GM19023 (cell line): ENCODE results near the gene GSC2.

Experiments
- ATAC-seq: cut with Tn5 transposase; IDR thresholded peaks from one replicate; pipeline ENCODE4 v1.9.1; 2021; ENCODE audit warnings: mild to moderate bottlenecking, moderate library complexity; ENCODE audit not compliant: unreplicated experiment

GSC2 gene

GRCh38 chr22:19121631-19122142 lies 28.4 kb downstream of the GSC2 start:
- peak; percentile 24 for ATAC-seq

DNA sequence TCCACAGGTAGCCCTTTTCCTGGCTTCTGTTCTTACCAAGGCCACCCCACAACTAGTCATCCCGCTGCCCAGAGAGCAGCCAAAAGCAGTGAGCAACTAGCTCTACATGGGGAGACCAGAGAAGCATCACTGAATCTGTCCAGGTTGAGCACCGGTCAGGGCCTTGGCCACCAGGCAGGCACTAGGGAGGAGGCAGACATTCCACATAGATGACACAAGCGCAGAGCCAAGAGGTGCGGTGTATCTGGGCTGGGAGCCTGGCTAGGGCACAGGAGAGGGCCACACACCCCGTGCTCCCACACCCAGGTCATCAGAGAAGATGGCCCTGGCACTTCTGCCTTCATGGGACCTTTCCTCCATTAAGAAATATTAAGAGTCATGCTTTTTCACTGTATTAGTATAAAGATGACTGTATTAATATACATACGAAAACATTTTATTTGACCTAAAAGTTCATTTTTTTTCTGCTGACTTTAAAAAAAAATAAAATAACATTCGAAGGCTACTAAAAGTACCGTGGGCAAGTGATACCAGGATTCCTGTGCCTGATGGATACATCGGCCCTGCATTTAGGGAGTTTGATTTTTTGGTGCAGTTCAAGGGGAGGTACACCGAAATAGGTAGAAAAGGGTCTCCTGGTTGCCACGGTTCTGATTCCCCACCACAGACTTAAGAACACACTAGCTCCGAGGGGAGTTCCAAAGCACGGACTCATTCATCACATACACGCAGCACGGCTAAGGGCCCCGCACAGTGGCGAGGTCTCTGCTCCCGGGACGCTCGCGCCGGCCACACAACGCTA lies 29.1 kb downstream of the GSC2 start:
- ATAC-seq: no peak

DNA sequence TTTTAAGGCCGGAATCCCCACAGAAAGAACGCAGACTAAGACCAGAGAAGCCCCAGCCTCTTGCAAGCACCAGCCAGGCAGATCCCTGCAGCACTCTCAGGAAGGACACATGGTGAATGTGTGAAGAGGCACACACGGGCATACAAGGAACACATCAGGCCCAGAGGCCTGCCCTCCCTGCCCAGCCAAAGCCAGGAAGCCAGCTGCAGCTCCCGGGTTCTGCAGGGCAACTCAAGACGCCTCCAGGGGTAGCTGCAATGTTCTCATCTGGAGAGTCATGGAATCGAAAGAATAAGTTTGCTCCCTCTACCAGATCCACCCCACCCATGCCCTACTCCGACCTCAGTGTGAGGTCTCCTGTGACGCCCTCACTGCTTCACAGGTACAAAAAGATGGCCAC lies 30.1 kb downstream of the GSC2 start:
- ATAC-seq: no peak

DNA sequence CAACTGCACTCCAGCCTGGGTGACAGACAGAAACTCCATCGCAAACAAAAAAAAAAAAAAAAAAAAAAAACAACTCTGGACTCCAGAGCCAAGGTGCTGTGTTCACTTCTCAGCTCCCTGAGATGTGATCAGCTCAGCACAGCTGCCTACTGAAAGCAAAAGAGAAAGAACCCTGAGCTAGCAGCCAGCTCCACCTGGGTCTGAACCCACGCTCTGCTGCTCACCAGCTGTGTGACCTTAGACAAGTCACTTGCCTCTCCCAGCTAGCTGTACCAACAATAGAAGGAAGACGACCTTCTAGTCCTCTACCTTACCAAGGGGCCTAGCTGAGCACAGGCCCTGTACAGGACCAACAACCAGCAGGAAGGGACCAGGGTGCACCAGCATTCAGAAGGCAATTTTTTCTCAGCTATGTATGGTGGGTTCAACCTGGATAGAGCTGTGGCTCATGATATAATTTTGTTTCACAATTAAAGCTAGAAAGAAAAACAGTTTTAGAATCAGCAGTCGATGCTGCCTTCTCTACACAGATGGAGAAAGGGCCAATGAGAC lies 31.7 kb downstream of the GSC2 start:
- ATAC-seq: peak; percentile 35

DNA sequence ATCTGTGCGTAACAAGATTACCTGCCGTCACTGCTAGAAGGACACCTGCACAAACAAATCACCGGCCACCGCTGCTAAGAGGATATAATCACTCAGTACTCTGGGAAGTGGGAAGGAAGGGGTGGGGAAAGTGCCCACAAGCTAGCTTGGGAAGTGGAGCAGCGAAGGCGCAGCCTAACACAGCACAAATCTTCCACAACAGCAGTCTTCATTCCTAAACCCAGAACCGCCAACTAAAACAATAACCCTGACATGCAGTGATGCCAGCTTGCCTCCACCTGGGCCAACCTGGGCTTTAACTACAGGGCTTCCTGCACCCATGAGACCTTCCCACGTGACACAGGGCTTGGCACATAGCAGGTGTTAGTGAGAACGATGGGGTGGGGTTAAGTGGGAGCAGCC lies 33.0 kb downstream of the GSC2 start:
- ATAC-seq: no peak

DNA sequence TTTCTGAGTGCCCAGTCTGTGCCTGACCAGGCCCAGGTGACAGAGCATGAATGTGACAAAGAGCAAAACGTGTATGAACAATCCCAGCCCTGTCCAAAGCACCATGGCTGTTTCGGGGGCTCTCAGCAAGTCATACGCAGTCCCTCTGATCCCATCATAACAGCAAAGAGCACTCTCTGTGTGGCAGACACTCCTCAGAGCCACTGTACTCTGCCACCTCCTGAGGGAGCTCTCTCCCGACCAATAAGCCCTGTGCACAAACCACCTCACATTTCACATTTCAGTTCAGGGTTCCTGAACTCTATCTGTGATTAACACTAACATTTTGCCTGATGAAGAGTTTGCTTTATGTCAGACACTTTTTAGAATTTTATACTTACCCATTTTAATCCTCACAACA lies 34.5 kb downstream of the GSC2 start:
- ATAC-seq: no peak

- no peak for ATAC-seq
These were observed 35.0 kb downstream of the GSC2 start for GRCh38 chr22:19114984-19115552.

GRCh38 chr22:19113429-19113828 lies 36.7 kb downstream of the GSC2 start:
- no peak for ATAC-seq

DNA sequence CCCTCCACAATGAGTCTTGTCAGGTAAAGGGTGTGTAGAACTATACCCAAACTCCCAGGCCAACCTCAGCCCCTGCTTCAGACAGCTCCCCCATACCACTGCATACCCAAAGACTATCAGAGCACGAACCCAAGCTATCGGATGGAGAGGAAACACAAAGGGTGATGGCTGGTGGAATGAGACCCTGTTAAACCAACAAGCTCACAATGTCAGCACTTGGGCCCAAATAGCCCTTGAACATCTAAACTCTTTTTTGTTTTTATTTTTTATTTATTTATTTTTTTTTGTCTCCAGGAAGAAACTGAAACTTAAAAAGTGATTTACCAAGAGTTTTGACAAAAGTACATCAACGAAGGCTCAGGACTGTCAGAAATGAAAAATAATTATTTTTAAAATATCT lies 38.5 kb downstream of the GSC2 start:
- ATAC-seq: no peak

DNA sequence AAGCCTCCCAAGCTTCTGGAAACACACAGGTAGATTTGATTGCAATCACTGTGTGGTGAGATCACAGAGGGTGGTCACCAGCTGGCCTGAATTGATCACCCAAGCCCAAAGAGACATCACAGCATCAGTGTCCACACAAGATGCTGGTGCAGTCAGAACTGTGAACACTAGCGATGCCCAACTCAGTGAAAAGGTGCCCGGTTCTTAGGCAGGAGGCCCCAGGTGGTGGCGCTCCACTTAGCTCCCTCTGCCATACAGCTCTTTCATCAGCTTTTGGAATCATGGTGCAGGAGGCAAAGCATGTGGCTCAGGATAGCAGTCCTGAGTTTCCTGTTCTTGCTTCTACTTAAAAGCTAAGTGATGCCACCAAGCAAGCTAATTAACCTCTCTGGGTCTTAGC lies 39.0 kb downstream of the GSC2 start:
- no peak for ATAC-seq

DNA sequence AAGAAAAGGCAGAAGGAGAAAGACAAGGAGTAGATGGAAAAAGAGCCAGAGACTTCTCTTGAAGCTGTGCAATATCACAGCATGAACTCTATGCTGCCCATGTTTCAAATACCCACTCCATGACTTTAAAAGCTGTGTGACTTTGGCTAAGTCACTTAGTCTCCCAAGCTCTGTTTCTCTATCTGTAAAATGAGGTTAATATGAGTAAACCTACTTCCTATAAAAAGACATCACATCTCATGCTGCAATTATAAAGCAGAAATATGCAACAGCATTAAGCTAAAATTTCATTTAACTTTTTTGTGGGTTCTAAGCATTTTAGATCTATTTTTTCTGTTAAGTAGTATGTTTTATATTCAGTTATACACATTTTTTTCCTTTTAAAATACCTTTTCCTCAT lies 39.4 kb downstream of the GSC2 start:
- no peak for ATAC-seq

DNA sequence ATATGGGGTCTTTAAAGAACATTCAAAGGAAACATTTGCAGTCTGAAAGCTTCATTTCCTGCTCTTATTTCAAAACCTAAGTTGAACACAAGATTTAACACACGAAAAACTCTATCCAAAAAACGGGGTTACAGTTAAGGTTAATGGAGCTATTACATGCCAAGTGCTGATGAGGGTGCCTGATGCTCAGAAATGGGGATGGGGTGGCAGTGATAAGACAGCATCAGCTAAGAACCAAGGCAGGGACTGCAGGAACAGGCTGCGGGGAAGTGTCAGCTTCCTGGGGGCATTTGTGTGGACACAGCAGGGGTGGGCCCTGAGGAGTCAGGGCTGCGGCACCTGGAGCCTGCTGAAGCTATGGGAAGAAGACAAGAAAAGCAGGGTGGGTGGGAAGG lies 40.0 kb downstream of the GSC2 start:
- no peak for ATAC-seq

- ATAC-seq: peak; percentile 79
These were observed 40.7 kb downstream of the GSC2 start for GRCh38 chr22:19109198-19110063.

- no peak for ATAC-seq
These were observed 41.3 kb downstream of the GSC2 start for GRCh38 chr22:19108807-19109197.

DNA sequence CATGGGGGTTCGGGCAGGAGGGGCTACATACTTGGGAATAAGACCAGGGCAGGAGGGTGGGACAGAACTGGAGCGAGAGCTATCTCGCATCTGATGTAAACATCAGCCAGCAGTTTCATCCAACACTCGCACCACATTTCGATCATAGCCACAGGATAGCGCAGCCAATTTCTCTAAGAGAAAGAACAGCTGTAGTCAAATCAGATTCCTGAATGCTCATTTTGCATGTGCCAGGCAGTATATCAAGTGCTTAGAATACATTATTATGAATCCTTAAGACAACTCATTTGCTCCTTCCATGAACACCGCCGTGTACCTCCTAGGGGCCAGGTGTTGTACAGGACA lies 42.4 kb downstream of the GSC2 start:
- ATAC-seq: no peak

GRCh38 chr22:19106886-19107729 lies 43.0 kb downstream of the GSC2 start:
- ATAC-seq: no peak

DNA sequence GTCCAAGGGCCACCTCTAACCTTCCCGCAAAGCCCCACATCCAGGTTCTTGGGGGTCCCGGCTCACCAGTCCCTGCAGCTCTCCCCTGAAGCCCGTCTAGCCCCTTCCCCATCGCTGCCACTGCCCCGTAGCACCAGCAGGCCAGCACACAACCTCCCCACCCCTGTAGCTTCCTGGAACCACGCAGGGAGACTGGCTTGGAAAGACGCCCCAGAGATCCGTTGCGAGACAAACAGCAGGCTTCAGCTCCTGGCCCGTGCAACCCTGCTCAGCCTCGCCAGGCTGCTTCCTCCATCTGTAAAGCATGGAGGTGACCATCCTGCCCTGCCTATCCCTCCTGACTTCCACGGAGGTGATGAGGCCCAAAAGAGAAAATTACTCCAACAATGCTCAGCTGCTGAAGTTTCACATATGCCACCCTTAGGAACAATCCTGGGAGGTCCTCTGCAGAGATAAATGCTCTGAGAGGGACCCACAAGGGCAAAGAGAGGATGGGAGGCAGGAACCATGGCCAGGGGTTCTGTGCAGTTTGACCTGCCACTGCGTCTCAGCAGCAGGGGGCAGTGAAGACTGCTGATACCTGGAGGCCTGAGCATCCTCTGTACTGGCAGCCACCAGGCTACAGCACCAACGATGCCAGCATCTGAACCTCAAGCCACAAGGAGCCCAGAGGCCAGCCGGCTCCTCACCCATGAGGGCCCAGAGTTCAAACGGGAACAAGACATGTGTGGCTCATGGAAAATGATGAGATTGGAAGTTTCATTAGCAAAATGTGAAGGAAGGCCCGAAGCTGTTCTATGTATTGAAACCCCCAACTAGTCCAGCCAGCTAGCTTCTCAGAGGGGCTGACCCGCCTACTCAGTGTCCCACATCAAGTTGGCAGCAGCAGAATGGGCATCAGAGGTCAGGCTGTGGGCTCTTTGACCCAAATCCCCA lies 44.0 kb downstream of the GSC2 start:
- no peak for ATAC-seq

DNA sequence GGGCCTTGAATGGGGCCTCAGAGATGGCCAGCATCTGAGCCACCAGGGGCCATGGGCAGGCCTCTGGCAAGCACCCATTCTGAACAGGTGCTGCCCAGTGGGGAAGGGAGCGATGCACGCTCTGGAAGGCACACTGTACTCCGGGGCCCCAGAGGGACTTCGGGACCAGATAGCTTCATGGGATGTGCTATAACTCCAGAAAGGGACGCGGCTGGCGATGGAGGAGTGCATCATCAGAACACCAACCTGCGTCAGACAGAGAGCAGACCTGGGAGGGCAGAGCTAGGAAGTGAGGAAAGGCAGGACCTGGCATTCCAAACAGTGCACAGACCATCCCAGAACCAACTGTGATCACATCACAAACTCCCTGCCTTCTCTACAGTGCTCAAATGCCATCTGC lies 44.6 kb downstream of the GSC2 start:
- no peak for ATAC-seq
